ENCODE measurements around the gene NACAD.

The NACAD gene

GRCh38 chr7:45103958-45104843 lies 15.4 kb upstream of the NACAD start (continued):
- TF ChIP-seq, protein P1, sequence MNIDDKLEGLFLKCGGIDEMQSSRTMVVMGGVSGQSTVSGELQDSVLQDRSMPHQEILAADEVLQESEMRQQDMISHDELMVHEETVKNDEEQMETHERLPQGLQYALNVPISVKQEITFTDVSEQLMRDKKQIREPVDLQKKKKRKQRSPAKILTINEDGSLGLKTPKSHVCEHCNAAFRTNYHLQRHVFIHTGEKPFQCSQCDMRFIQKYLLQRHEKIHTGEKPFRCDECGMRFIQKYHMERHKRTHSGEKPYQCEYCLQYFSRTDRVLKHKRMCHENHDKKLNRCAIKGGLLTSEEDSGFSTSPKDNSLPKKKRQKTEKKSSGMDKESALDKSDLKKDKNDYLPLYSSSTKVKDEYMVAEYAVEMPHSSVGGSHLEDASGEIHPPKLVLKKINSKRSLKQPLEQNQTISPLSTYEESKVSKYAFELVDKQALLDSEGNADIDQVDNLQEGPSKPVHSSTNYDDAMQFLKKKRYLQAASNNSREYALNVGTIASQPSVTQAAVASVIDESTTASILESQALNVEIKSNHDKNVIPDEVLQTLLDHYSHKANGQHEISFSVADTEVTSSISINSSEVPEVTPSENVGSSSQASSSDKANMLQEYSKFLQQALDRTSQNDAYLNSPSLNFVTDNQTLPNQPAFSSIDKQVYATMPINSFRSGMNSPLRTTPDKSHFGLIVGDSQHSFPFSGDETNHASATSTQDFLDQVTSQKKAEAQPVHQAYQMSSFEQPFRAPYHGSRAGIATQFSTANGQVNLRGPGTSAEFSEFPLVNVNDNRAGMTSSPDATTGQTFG (tag by site-specific recombination; IDR thresholded peaks at IDR 0.05; ENCODE audit: borderline replicate concordance) = no peak
- TF ChIP-seq ZNF501 (tag by site-specific recombination; IDR thresholded peaks at IDR 0.05) (no peak), ZNF335 (tag by site-specific recombination; conservative IDR thresholded peaks at IDR 0.05) (no peak), ZNF221 (tag by site-specific recombination; IDR thresholded peaks at IDR 0.05; ENCODE audit: borderline replicate concordance) (no peak)

GRCh38 chr7:45102785-45103712 lies 14.3 kb upstream of the NACAD start:
- Histone ChIP-seq H3K36me3 (ENCODE audit: control insufficient read depth in 2 of 2, insufficient read depth in 1 of 2, low read length in 2 of 2) (peaks cover 6 to 91% of the 10 kb centered on the region in 2 experiments), H3K4me1 (ENCODE audit: control insufficient read depth, insufficient read depth, low read length) (no peaks in the 10 kb centered on the region), H3K4me3 (ENCODE audit: low read depth, low read length) (no peak overlapping the region), H3K9me3 (ENCODE audit: control insufficient read depth, insufficient read depth, low read depth, low read length) (no peaks in the 10 kb centered on the region), H3K27ac (ENCODE audit: extremely low read depth, low read depth, low read length) (no peak overlapping the region)
- CTCF ChIA-PET = interaction anchor here (0.6 to 1.0 kb wide), 2 partner anchors 33 to 180 kb away, joined by 3 to 4 read pairs; no protein-coding TSS in a partner anchor
- POLR2A ChIA-PET = interaction anchor here (0.9 kb wide), 1 partner anchor 102 kb away, joined by 3 read pairs; no protein-coding TSS in a partner anchor
- TF ChIP-seq HOXA7 (CRISPR knock-in tag; IDR thresholded peaks at IDR 0.05; ENCODE audit: borderline replicate concordance) (no peak), ZNF302 (tag by site-specific recombination; IDR thresholded peaks at IDR 0.05; ENCODE audit: low read depth) (no peak), OSR2 (tag by site-specific recombination; IDR thresholded peaks at IDR 0.05) (no peak), ZBTB21 (tag by site-specific recombination; IDR thresholded peaks at IDR 0.05) (no peak), ZNF654 (tag by site-specific recombination; IDR thresholded peaks at IDR 0.05; ENCODE audit: low read depth) (no peak), ZNF175 (tag by site-specific recombination; IDR thresholded peaks at IDR 0.05) (no peak), ZNF585B (tag by site-specific recombination; IDR thresholded peaks at IDR 0.05) (no peak), ZNF830 (tag by site-specific recombination; IDR thresholded peaks at IDR 0.05; ENCODE audit: low read depth) (no peak), ZNF529 (tag by site-specific recombination; IDR thresholded peaks at IDR 0.05; ENCODE audit: insufficient replicate concordance) (no peak), ZXDB (tag by site-specific recombination; IDR thresholded peaks at IDR 0.05) (no peak), ELK4 (IDR thresholded peaks at IDR 0.05; ENCODE audit: borderline replicate concordance, low read depth, low read length) (no peak)
- TF ChIP-seq, protein P2, sequence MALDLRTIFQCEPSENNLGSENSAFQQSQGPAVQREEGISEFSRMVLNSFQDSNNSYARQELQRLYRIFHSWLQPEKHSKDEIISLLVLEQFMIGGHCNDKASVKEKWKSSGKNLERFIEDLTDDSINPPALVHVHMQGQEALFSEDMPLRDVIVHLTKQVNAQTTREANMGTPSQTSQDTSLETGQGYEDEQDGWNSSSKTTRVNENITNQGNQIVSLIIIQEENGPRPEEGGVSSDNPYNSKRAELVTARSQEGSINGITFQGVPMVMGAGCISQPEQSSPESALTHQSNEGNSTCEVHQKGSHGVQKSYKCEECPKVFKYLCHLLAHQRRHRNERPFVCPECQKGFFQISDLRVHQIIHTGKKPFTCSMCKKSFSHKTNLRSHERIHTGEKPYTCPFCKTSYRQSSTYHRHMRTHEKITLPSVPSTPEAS (tag by site-specific recombination; IDR thresholded peaks at IDR 0.05) = no peak

Data from HEK293 (cell line).